HL-60 (cell line): Measurements from ENCODE around the gene CACNA1S.

ENCODE experiments used
- DNase-seq, 2 experiments: peaks; one replicate each; pipeline ENCODE4 v3.0.0-alpha.2; 2010 to 2020; ENCODE audit warnings: low read depth in 1 of 2, low spot score in 1 of 2
- H3K27ac ChIP-seq: fragments of 250-450 bp; sonication (Bioruptor Pico); replicated peaks from 2 replicates; pipeline ENCODE4 v1.5.1; 2020; ENCODE audit warnings: mild to moderate bottlenecking, moderate library complexity
- H3K27me3 ChIP-seq: fragments of 250-450 bp; sonication (Bioruptor Pico); 2 replicates; pipeline ENCODE4 v1.5.1; 2021; ENCODE audit warnings: mild to moderate bottlenecking, moderate library complexity; ENCODE audit not compliant: insufficient read depth, poor library complexity, severe bottlenecking
- H3K4me3 ChIP-seq: replicated peaks from 2 replicates; pipeline ENCODE4 v1.5.1; 2011; ENCODE audit warnings: mild to moderate bottlenecking, control low read depth, low read length; ENCODE audit not compliant: insufficient read depth
- CTCF ChIP-seq: IDR thresholded peaks from one replicate; pipeline ENCODE4 v1.5.1; 2011; ENCODE audit warnings: low read length, control low read depth, inconsistent platforms; ENCODE audit not compliant: insufficient read depth
- GABPA ChIP-seq: IDR thresholded peaks from 2 replicates; pipeline ENCODE4 v1.6.1; 2012; ENCODE audit warnings: low read depth
- POLR2AphosphoS5 ChIP-seq: IDR thresholded peaks from 2 replicates; pipeline ENCODE4 v1.6.1; 2012; ENCODE audit warnings: low read depth
- SPI1 ChIP-seq: IDR thresholded peaks from 2 replicates; pipeline ENCODE4 v1.6.1; 2012; ENCODE audit warnings: low read depth, mild to moderate bottlenecking, borderline replicate concordance
- TF ChIP-seq, protein P1 (sequence below): IDR thresholded peaks from 2 replicates; pipeline ENCODE4 v1.6.1; 2012; ENCODE audit warnings: low read depth; ENCODE audit not compliant: insufficient replicate concordance

The CACNA1S gene

GRCh38 chr1:201024625-201024998 lies 87.6 kb downstream of the CACNA1S start:
- TF ChIP-seq, protein P1, sequence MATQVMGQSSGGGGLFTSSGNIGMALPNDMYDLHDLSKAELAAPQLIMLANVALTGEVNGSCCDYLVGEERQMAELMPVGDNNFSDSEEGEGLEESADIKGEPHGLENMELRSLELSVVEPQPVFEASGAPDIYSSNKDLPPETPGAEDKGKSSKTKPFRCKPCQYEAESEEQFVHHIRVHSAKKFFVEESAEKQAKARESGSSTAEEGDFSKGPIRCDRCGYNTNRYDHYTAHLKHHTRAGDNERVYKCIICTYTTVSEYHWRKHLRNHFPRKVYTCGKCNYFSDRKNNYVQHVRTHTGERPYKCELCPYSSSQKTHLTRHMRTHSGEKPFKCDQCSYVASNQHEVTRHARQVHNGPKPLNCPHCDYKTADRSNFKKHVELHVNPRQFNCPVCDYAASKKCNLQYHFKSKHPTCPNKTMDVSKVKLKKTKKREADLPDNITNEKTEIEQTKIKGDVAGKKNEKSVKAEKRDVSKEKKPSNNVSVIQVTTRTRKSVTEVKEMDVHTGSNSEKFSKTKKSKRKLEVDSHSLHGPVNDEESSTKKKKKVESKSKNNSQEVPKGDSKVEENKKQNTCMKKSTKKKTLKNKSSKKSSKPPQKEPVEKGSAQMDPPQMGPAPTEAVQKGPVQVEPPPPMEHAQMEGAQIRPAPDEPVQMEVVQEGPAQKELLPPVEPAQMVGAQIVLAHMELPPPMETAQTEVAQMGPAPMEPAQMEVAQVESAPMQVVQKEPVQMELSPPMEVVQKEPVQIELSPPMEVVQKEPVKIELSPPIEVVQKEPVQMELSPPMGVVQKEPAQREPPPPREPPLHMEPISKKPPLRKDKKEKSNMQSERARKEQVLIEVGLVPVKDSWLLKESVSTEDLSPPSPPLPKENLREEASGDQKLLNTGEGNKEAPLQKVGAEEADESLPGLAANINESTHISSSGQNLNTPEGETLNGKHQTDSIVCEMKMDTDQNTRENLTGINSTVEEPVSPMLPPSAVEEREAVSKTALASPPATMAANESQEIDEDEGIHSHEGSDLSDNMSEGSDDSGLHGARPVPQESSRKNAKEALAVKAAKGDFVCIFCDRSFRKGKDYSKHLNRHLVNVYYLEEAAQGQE, result no peak
- TF ChIP-seq GABPA (no peak), POLR2AphosphoS5 (no peak), CTCF (no peak), SPI1 (no peak)
- Histone ChIP-seq H3K4me3 (no peak overlapping the region), H3K27ac (no peak overlapping the region), H3K27me3 (no peaks in the 10 kb centered on the region)
- no peak for DNase-seq

- TF ChIP-seq SPI1 (no peak), POLR2AphosphoS5 (no peak), GABPA (no peak), CTCF (no peak)
- TF ChIP-seq, protein P1, result no peak
- Histone ChIP-seq H3K27me3 (no peaks in the 10 kb centered on the region), H3K4me3 (no peak overlapping the region), H3K27ac (no peak overlapping the region)
- no peak for DNase-seq
Measured at GRCh38 chr1:201023920-201024624, 88.2 kb downstream of the CACNA1S start.

DNA sequence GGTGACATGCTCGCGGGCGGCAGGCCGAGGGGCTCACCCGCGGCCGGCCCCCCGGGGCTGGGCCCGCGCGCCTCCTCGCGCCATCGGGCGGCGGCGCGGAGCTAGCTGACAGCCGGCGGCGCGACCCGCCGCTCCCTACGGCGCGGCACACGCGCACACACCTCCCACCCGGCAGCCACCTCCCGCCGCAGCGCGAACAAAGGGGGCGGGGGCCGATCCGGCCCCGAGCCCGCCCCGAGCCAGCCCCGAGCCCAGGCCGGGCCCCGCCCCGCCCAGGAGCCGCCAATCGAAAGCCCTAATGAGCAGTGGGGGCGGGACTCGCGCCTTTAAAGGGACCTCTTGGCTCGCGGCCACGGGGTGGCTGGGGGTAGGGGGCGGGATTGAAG lies 88.7 kb downstream of the CACNA1S start, which contains the start of gene KIF21B:
KIF21B (minus strand) TSS at position 198 of the 386 bp plus-strand sequence. CDS start 331 bp downstream, outside the sequence.
- TF ChIP-seq GABPA (no peak), SPI1 (no peak), POLR2AphosphoS5 (no peak), CTCF (no peak)
- TF ChIP-seq, protein P1, result no peak
- peak within 1 kb of the TSS; percentile 64 for H3K27ac ChIP-seq
- peak within 1 kb of the TSS; percentile 78 for H3K4me3 ChIP-seq
- H3K27me3 ChIP-seq, result no peaks in the 10 kb centered on the region
- DNase-seq, result peak in 1 of 2 experiments; percentile 81
